GM12865 (cell line): Measurements from ENCODE around the gene PNPLA1.

Experiments used
- DNase-seq: peaks from one replicate; pipeline ENCODE4 v3.0.0; 2010; ENCODE audit warnings: low read depth
- H3K4me3 ChIP-seq: 2 replicates; pipeline ENCODE4 v1.5.1; 2011; ENCODE audit warnings: mild to moderate bottlenecking, low read depth, low read length, control low read depth
- CTCF ChIP-seq: IDR thresholded peaks from 2 replicates; pipeline ENCODE4 v1.5.1; 2011; ENCODE audit warnings: low read length, control low read depth, low read depth, inconsistent platforms; ENCODE audit not compliant: insufficient read depth; ENCODE audit errors: missing control alignments

Gene PNPLA1

GRCh38 chr6:36263390-36264000 is 6.4 kb upstream of the PNPLA1 start:
- no peak for TF ChIP-seq CTCF
- no peak for DNase-seq
- H3K4me3 ChIP-seq = no peak overlapping the region

GRCh38 chr6:36265744-36266143 is 4.1 kb upstream of the PNPLA1 start:
- no peak for TF ChIP-seq CTCF
- no peak for DNase-seq
- no peak overlapping the region for H3K4me3 ChIP-seq

- no peak for TF ChIP-seq CTCF
- H3K4me3 ChIP-seq = no peak overlapping the region
- DNase-seq = no peak
Measured at GRCh38 chr6:36266913-36267644, 2.8 kb upstream of the PNPLA1 start.

- DNase-seq = no peak
- no peak overlapping the region for H3K4me3 ChIP-seq
- no peak for TF ChIP-seq CTCF
Measured at GRCh38 chr6:36267731-36268477, 2.0 kb upstream of the PNPLA1 start.

GRCh38 chr6:36268478-36269275 is 1.2 kb upstream of the PNPLA1 start:
- TF ChIP-seq CTCF = no peak
- H3K4me3 ChIP-seq = no peak overlapping the region
- no peak for DNase-seq

GRCh38 chr6:36272234-36272633 is 2.4 kb downstream of the PNPLA1 start:
- no peak for TF ChIP-seq CTCF

More at GRCh38 chr6:36272234-36272633, 2.4 kb downstream of the PNPLA1 start:
- no peak overlapping the region for H3K4me3 ChIP-seq
- DNase-seq = no peak
